GM13976 (cell line): Measurements from ENCODE around the gene DMC1.

Experiments used
- DNase-seq: peaks from one replicate; pipeline ENCODE4 v3.0.0; 2012; ENCODE audit warnings: low spot score
- CTCF ChIP-seq: IDR thresholded peaks from 2 replicates; pipeline ENCODE4 v1.5.1; 2012; ENCODE audit warnings: borderline replicate concordance, mild to moderate bottlenecking; ENCODE audit not compliant: insufficient read depth; ENCODE audit errors: extremely low read depth, missing control alignments, control extremely low read depth
- in situ Hi-C: fragments of 300-500 bp; cut with MboI; formaldehyde crosslinking; loops from one replicate; pipeline ENCODE4 v1.12.0; 2022; ENCODE audit warnings: low sequenced_read_pairs, mixed read lengths, inconsistent platforms; ENCODE audit not compliant: unreplicated experiment

Gene DMC1

DNA sequence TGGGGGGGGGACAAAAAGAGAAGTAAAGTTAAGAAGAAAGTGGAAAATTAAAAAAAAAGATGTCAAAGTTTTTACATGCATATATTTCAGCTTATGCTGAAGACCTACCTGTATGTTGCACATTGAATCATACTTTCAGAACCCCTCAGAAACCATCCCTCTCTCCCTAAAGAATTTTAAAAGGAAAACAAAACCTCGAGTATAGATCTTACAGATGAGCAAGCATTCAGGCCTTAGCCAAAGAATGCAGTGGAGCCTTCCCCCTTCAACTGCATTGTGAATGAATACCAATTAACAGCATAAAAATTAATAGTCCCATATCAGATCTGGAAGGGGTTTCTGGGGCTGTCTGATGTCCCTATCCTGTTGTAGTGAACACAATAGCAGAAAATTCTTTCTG lies 85.7 kb downstream of the DMC1 start:
- DNase-seq: no peak
- in situ Hi-C loops: no loop called here
- TF ChIP-seq CTCF: no peak

DNA sequence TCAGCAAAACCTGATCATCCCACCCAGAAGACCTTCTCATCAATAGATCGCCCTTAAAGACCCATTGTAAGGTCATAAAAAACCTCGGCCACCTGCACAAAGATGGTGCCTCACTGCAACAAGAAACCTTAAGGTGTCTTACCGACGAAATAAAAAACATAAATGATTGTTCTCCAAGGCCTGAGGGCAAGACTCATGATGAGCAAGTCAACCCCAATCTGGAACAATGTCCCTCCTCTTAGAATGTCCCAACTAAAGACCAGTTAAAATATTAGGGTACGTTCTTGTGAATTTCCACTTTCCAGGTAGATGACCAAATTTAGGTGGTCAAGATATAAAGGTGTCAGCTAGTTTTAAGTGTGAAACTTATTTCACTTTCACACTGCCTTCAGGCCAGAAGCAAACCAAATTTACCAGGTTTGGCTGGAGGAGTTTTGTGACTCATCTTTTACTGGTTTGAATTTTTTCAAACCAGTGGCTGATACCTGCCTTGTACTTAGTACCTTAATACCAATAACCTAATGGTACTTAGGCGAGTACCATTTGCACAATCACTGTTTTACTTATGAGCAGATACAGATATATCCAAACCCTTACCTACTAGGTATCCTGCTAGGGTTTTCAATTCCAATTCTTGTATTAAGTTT lies 87.2 kb downstream of the DMC1 start:
- no peak for TF ChIP-seq CTCF
- in situ Hi-C loops: no loop called here
- DNase-seq: no peak

GRCh38 chr22:38481871-38482332 lies 88.1 kb downstream of the DMC1 start:
- in situ Hi-C loops: no loop called here

GRCh38 chr22:38481162-38481870 lies 88.7 kb downstream of the DMC1 start:
- DNase-seq: no peak
- in situ Hi-C loops: no loop called here
- no peak for TF ChIP-seq CTCF

More at GRCh38 chr22:38481871-38482332, 88.1 kb downstream of the DMC1 start:
- TF ChIP-seq CTCF: no peak
- DNase-seq: no peak

- no peak for TF ChIP-seq CTCF
- no peak for DNase-seq
- in situ Hi-C loops: no loop called here
Observed at GRCh38 chr22:38479096-38479837, 90.7 kb downstream of the DMC1 start.

DNA sequence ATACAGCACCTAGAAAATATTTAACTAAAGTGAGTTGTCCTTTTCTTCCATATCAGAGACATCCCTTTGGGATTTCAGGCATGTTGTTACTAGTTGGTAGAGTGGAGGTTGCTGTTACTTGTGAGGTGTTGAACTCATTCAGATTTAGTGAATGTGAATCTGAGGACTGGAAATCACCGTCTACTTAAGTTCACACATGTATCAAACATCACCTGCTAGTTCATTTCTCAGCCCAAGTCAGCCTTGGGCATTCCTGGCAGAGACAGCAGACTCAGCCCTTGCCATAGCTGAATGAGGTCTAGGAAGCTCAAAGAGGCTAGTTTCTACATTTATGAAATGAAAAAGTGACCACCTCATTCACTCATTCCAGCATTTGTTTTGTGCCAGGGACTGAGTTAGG lies 92.4 kb downstream of the DMC1 start:
- TF ChIP-seq CTCF: no peak
- in situ Hi-C loops: no loop called here
- no peak for DNase-seq
